ENCODE measurements around the gene COA7.
A peak's percentile ranks its signal among the peaks of the same experiment; 100 is the strongest.
"Not testable (repeated sequence)": the region's sequence is repeated elsewhere in the genome, so short reads cannot be mapped to it uniquely, and the experiment has no call there.

Gene COA7

GRCh38 chr1:52697795-52698674 is at the start of gene COA7:
Gene COA7 (minus strand): TSS chr1:52698347. CDS start chr1:52698326, 21 bp downstream.
- DNase-seq (ENCODE audit: low read depth in 2 of 2): peak; percentile 55 to 56

- DNase-seq (ENCODE audit: low read depth in 2 of 2): no peak
Measured at GRCh38 chr1:52747450-52747849, 49.3 kb upstream of the COA7 start.

- DNase-seq (ENCODE audit: low read depth in 2 of 2): no peak
Measured at GRCh38 chr1:52746189-52746588, 48.0 kb upstream of the COA7 start.

- no peak for DNase-seq (ENCODE audit: low read depth in 2 of 2)
Measured at GRCh38 chr1:52741259-52741658, 43.1 kb upstream of the COA7 start.

GRCh38 chr1:52739699-52740467 is 41.7 kb upstream of the COA7 start:
- no peak for DNase-seq (ENCODE audit: low read depth in 2 of 2)

GRCh38 chr1:52738893-52739292 is 40.7 kb upstream of the COA7 start:
- no peak for DNase-seq (ENCODE audit: low read depth in 2 of 2)

GRCh38 chr1:52738148-52738547 is 40.0 kb upstream of the COA7 start:
- no peak for DNase-seq (ENCODE audit: low read depth in 2 of 2)

GRCh38 chr1:52735371-52735770 is 37.2 kb upstream of the COA7 start:
- DNase-seq (ENCODE audit: low read depth in 2 of 2): not testable (repeated sequence)

GRCh38 chr1:52733368-52733767 is 35.2 kb upstream of the COA7 start:
- DNase-seq (ENCODE audit: low read depth in 2 of 2): no peak

GRCh38 chr1:52727956-52728656 is 30.0 kb upstream of the COA7 start:
- no peak for DNase-seq (ENCODE audit: low read depth in 2 of 2)

- no peak for DNase-seq (ENCODE audit: low read depth in 2 of 2)
Measured at GRCh38 chr1:52727114-52727586, 29.0 kb upstream of the COA7 start.

- peak; percentile 61 to 69 for DNase-seq (ENCODE audit: low read depth in 2 of 2)
Measured at GRCh38 chr1:52726265-52727113, 28.3 kb upstream of the COA7 start, which contains the start of gene ZYG11B. Gene ZYG11B (plus strand): TSS chr1:52726453. CDS start chr1:52726654, 201 bp downstream.

GRCh38 chr1:52725903-52726264 is 27.7 kb upstream of the COA7 start:
- DNase-seq (ENCODE audit: low read depth in 2 of 2): no peak

- DNase-seq (ENCODE audit: low read depth in 2 of 2): no peak
Measured at GRCh38 chr1:52723260-52723659, 25.1 kb upstream of the COA7 start.

- not testable (repeated sequence) for DNase-seq (ENCODE audit: low read depth in 2 of 2)
Measured at GRCh38 chr1:52715296-52715695, 17.1 kb upstream of the COA7 start.

GRCh38 chr1:52713590-52713989 is 15.4 kb upstream of the COA7 start:
- DNase-seq (ENCODE audit: low read depth in 2 of 2): no peak

- no peak for DNase-seq (ENCODE audit: low read depth in 2 of 2)
Measured at GRCh38 chr1:52709016-52709415, 10.9 kb upstream of the COA7 start.

- DNase-seq (ENCODE audit: low read depth in 2 of 2): peak in 1 of 2 experiments; percentile 54
Measured at GRCh38 chr1:52707927-52708655, 9.9 kb upstream of the COA7 start.

- DNase-seq (ENCODE audit: low read depth in 2 of 2): no peak
Measured at GRCh38 chr1:52706941-52707926, 9.1 kb upstream of the COA7 start.

All from fibroblast of skin of left biceps (primary cell).